HG03066 (cell line): Measurements from ENCODE around the gene SEMG1.

ENCODE experiments used
- ATAC-seq: cut with Tn5 transposase; IDR thresholded peaks from one replicate; pipeline ENCODE4 v1.9.1; 2021; ENCODE audit warnings: low read depth; ENCODE audit not compliant: unreplicated experiment

Gene SEMG1

DNA sequence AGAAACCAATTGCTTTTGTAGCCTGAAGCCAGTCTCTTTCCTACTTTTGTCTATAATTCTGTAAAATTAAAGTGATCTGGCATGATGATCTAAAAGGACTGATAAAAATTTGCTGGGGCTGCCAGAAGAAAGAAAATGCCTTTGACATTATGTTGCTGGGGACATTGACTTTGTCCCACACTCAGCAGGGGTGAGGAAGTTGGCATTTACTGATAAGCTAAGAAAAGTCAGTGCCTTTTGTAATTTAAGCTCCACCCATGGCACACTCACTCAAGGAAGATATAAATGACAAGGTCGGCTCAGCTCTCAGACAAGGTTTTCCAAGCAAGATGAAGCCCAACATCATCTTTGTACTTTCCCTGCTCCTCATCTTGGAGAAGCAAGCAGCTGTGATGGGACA lies at the start of gene SEMG1:
Gene SEMG1 (plus strand): TSS at position 309 of the 400 bp plus-strand sequence. CDS start 21 bp downstream, at position 330.
- no peak for ATAC-seq

DNA sequence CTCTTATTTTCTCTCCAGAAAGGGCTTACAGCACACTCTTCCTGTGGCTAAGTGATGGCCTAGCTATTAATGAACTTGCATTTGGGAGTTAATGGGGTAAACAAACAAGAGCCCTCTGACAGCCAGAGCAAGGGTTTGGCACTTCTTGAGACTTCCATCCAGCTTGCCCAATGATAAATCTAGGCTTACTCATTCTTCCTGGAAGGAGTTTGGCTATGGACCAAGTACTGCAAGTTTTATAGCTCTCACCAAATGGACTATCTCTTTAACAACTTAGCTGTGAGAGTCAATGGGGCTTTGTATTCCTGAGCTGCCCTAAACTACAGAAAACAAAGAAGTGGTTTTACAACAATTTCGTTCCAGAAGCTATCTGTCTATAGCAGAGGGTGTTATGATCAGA lies 48.9 kb upstream of the SEMG1 start:
- no peak for ATAC-seq

GRCh38 chr20:45163083-45163803 lies 43.6 kb upstream of the SEMG1 start:
- no peak for ATAC-seq

GRCh38 chr20:45164906-45165305 lies 41.9 kb upstream of the SEMG1 start:
- no peak for ATAC-seq

DNA sequence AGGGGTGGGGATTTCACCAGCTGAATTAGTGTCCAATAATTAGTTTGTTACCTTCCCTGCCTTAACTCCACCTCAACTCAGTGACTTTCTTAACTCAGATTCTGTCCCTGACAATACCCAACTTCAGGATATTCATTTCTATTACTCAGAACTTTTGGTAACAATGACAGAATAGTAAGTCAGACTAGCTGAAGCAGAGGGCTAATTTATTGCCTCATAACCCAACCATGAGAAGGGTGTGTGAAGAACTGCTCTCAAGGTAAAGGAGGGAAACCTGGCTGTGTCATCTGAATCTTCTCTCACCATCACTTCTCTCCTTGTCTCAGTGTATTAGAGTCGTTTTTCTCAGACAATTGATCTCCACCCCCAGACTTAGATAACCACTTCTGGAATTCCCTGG lies 33.3 kb upstream of the SEMG1 start:
- ATAC-seq = no peak

- ATAC-seq = no peak
These were observed 32.1 kb upstream of the SEMG1 start, which contains the start of gene PI3 for GRCh38 chr20:45174434-45175364. TSS of gene PI3 (plus strand) at chr20:45174902. CDS start at chr20:45174923, 21 bp downstream.

DNA sequence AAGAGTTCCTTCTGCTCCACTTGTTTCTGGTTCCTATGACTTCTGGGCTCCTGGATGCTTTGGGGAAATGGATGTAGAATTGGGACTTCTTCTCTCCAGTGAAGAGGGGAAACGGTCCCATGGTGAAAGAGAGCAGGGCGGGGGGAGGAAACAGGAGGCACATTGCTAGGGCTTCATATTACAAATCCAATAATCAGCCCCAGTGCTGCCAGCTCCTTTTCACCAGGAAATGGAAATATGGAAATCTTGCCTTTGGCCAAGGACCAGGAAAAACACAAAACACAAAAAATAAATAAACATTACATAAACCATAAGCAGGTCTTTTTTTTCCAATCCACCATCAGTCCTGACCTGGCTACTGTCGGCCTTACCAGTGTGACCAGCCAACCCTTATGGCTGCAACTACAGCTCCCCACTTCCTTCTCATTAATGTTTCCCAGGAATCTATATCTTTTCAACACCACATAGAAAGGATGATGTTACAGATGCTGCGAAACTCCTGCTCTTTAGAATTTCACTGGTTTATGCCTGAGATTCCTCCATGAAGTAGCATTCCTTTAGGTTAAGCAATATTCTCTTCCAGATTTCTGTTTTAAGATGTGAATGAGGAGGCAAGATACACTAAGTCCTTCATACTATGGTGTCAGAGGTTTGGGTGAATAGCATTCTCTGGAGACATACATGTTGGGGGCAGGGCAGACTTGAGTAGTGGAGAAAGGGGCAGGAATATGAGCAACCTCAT lies 30.1 kb upstream of the SEMG1 start:
- ATAC-seq = no peak

GRCh38 chr20:45179166-45179565 lies 27.7 kb upstream of the SEMG1 start:
- ATAC-seq = no peak

DNA sequence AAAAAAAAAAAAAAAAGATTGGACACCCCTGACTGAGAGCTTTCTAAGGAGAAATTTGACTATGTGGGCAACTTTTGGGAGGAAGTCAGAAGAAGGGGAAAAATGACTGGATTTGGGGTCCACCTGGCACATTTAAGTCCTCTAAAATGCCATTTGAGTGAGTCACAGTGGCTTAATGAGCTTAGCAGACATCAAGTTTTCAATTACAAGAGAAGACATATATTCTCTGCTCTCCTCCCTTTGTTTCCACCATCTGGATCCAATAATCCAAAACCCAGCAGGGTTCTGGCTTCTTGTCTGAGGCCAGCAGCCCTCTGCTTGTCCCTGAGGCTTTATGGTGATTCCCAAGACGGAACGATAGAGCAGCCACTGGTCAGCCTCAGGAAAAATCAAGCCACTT lies 25.2 kb upstream of the SEMG1 start:
- no peak for ATAC-seq

- ATAC-seq = no peak
These were observed 23.7 kb upstream of the SEMG1 start for GRCh38 chr20:45183084-45183483.

DNA sequence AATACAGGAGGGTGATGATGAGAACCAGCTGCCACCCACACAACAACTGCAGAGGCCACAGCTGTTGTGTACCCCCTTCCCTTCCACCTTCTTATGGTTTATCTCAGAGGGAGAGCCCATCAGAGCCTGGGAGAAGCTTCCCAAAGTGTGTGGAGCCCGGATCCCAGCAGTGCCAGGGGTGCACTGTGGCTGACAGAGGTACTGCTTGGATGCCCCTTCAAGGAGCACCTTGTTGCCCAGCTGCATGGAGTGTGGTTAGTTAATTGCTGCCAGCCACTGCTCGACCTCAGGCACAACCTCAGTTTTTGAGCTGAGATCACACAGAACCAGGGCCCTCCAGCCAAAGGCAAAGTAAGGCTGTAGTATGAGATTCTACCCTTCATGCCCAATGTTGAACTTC lies 19.1 kb upstream of the SEMG1 start:
- no peak for ATAC-seq

DNA sequence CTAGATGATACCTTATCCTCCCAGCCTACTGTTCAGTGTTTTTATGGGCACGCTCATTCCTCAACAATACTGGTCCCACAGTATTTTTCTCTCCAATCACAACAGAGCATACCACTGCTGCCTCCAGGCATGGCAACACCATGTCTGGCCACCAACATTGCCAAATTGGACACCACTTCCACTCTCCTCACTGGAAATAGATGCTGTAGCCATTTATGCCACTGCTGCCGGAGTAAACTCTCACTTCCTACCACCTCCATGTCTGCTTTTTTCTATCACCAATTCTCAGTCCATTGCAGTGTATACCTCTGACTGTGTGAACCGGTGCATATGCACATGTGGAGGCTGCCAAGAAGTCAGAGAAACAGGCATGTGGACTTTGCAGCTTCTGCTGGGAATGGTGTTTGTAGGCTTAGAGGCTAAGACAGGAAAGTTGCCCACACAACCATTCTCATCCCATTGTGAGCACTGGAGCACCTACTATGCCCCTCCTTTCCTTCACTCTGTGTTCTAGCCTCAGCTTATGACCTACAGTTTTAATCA lies 17.7 kb upstream of the SEMG1 start:
- ATAC-seq = no peak

DNA sequence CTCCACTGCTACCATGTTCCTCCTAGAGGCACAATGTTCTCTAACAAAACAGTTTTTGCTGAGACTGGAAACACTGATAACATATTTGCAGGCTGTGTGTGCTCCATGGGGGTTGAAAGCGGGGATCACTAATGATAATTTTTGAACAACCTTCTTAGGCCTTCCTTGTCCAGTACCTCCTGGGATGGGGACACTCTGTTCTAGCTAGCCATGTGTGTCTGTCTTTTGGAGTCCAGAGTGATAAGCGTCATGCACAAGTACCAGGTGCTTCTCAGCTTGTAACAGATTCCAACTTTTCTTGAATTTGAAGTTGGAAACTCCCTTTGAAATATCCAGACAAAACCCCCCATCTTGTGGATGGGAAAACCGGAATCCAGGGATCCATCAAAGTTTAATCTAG lies 17.0 kb upstream of the SEMG1 start:
- no peak for ATAC-seq

GRCh38 chr20:45191926-45192325 lies 14.9 kb upstream of the SEMG1 start:
- no peak for ATAC-seq

- no peak for ATAC-seq
These were observed 13.5 kb upstream of the SEMG1 start for GRCh38 chr20:45193331-45193730.

GRCh38 chr20:45209924-45210323 lies 3.1 kb downstream of the SEMG1 start:
- ATAC-seq = no peak

DNA sequence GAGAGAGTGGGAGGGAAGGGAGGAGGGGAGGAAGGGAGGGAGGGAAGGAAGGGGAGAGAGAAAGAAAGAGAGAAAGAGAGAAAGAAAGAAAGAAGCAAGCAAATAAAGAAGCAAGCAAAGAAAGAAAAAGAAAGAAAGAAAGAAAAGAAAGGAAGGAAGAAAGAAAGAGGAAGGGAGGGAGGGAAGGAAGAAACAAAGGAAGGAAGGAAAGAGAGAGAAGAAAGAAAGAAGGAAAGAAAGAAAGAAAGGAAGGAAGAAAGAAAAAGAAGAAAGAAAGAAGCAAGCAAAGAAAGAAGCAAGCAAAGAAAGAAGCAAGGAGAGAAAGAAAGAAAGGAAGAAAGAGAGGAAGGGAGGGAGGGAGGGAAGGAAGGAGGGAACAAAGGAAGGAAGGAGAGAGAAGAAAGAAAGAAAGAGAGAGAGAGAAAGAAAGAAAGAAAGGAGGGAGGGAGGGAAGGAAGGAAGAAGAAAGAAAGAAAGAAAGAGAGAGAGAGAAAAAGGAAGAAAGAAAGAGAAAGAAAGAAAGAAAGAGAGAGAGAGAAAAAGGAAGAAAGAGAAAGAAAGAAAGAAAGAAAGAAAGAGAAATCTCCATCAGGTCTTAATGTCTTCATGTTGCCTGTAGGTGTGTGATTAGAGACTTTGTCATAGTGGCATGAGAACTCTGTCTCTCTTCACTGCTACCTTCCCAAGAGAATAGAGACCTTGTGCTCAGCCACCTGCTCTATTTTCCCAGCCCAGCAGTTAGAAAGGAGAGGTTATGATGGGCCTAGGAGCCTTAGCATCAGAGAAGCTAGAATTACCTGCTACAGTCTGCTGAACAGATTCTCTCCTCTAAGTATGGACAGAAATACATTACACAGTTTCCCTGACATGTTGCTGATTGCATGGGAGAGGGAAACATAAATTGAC lies 5.0 kb downstream of the SEMG1 start:
- ATAC-seq = no peak

GRCh38 chr20:45212836-45213235 lies 6.0 kb downstream of the SEMG1 start:
- no peak for ATAC-seq

DNA sequence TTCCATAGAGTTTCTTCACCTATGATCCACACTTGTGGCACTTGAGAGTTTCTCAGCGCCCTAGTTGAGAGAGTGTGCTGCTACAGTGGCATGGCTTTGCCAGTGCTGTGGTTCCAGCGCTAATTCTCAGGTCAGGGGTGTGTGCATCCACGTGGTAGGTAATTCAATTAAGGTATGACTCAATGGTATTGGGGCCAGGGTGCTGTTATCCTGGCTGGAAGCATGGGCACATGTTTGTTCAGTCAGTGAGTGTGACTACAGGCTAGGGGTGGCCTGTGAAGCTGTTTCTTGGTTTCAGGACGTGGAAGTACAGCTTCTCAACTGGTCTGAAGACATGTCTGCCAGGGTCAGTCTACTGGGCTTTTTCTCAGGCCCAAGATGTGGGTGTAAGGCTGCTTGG lies 11.3 kb downstream of the SEMG1 start:
- ATAC-seq = no peak

- ATAC-seq = no peak
These were observed 11.8 kb downstream of the SEMG1 start for GRCh38 chr20:45218636-45219035.
